ENCODE results near the gene AKAP9. TPM values are rescaled to one million over a fixed set of nuclear protein-coding genes. Genes with fewer than 3 reads are reported as not detected.

AKAP9 gene
- total and polyA plus RNA-seq, 9 of the 15 experiments (the other 6 are each of a cell fraction or from before 2014, with no cell fraction given) = 25.5 to 80.9 (median 46.3) TPM

- 10% methylated on average over 21 of the region's 21 CpGs for WGBS (ENCODE audit: insufficient coverage, low coverage, missing lambda C conversion rate)
- in situ Hi-C loops (cut with MboI) (loop anchor here (10.0 kb wide), 1 partner anchor 300 kb away; no protein-coding TSS in a partner anchor), intact Hi-C loops (cut with micrococcal nuclease) (loop anchor here (2.0 kb wide), 2 partner anchors 110 to 254 kb away; partner anchors contain the start of genes ANKIB1, KRIT1 and MTERF1)
- FAIRE-seq (peak; percentile 15), ATAC-seq (peak; percentile 27), DNase-seq (ENCODE audit: extremely low read depth in 1 of 4, low spot score in 3 of 4) (peak; percentile 37 to 60 (median 42))
- peaks cover 8% of the 10 kb centered on the region; the same call in 1 of the 2 replicates for H4K20me1 ChIP-seq (replicated peaks; ENCODE audit: control insufficient read depth, insufficient read depth, low read length)
- peak overlapping the region; percentile 98 for H3K4me2 ChIP-seq (ENCODE audit: insufficient read depth, low read length)
- peak overlapping the region; percentile 91 to 96 for H3K9ac ChIP-seq (ENCODE audit: insufficient read depth in 1 of 2, low read depth in 2 of 2, low read length in 2 of 2)
- BruUV-seq (replicated peaks) = TSS peak; percentile 92
- peak overlapping the region; percentile 99 for H3K27ac ChIP-seq (ENCODE audit: extremely low read depth, low read depth, low read length)
- no peaks in the 10 kb centered on the region for H3K27me3 ChIP-seq (ENCODE audit: control insufficient read depth in 2 of 2, insufficient read depth in 2 of 2, low read length in 2 of 2)
- no peaks in the 10 kb centered on the region for H3K9me1 ChIP-seq (ENCODE audit: control insufficient read depth, insufficient read depth, low read length)
- peak overlapping the region; percentile 100 for H2AFZ ChIP-seq (ENCODE audit: low read depth, low read length)
- ChIA-PET CTCF (ENCODE audit: low intra/inter-chr PET ratio) (no interaction called here), POLR2A (interaction anchor here (0.7 to 1.8 kb wide), 15 partner anchors 10 to 312 kb away, joined by 3 to 16 read pairs (median 4); partner anchors contain the start of genes ANKIB1, GATAD1 and KRIT1)
- H3K36me3 ChIP-seq (ENCODE audit: control insufficient read depth, insufficient read depth, low read length) = peaks cover 20% of the 10 kb centered on the region
- no peaks in the 10 kb centered on the region for H3K9me3 ChIP-seq (replicated peaks; ENCODE audit: control insufficient read depth, insufficient read depth, low read depth, low read length)
- H3K4me1 ChIP-seq (replicated peaks in 1 of 2; ENCODE audit: control insufficient read depth in 2 of 2, insufficient read depth in 2 of 2, low read length in 2 of 2) = peaks cover 19 to 20% of the 10 kb centered on the region in 2 experiments; a peak in 3 of 5 replicates
- peak overlapping the region; percentile 95 for H3K4me3 ChIP-seq
- peaks cover 49% of the 10 kb centered on the region for H3K79me2 ChIP-seq (ENCODE audit: control insufficient read depth, insufficient read depth, low read length)
- TF ChIP-seq ZNF165 (CRISPR knock-in tag; IDR thresholded peaks at IDR 0.05; ENCODE audit: borderline replicate concordance) = no peak
- no peak for TF ChIP-seq ETS1 (conservative IDR thresholded peaks at IDR 0.05; ENCODE audit: control insufficient read depth, low read depth, low read length)
- TF ChIP-seq ZKSCAN1 (IDR thresholded peaks at IDR 0.05; ENCODE audit: low read depth, low read length) = no peak
- TF ChIP-seq ZNF347 (CRISPR knock-in tag; IDR thresholded peaks at IDR 0.05; ENCODE audit: low read depth) = no peak
- TF ChIP-seq, protein P1, sequence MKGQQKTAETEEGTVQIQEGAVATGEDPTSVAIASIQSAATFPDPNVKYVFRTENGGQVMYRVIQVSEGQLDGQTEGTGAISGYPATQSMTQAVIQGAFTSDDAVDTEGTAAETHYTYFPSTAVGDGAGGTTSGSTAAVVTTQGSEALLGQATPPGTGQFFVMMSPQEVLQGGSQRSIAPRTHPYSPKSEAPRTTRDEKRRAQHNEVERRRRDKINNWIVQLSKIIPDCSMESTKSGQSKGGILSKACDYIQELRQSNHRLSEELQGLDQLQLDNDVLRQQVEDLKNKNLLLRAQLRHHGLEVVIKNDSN (CRISPR knock-in tag; IDR thresholded peaks at IDR 0.05) = no peak
- TF ChIP-seq TEAD1 (CRISPR knock-in tag; IDR thresholded peaks at IDR 0.05) = no peak
- no peak for TF ChIP-seq MECOM (CRISPR knock-in tag; IDR thresholded peaks at IDR 0.05)
- TF ChIP-seq TEAD4 (IDR thresholded peaks at IDR 0.05; ENCODE audit: low read length) = peak; percentile 65
- no peak for TF ChIP-seq TEAD4 (CRISPR knock-in tag; IDR thresholded peaks at IDR 0.05; ENCODE audit: borderline replicate concordance)
- TF ChIP-seq ZNF121 (CRISPR knock-in tag; conservative IDR thresholded peaks at IDR 0.05) = no peak
- TF ChIP-seq RHOXF2B (CRISPR knock-in tag; conservative IDR thresholded peaks at IDR 0.05) = 0 out of 2 replicates have a peak, but pooled peaks have one; percentile 56
Observed at GRCh38 chr7:92135052-92135889, 194.6 kb downstream of the AKAP9 start.
